H1 (cell line): ENCODE data around the gene TBC1D9B. TPM values are rescaled to one million over a fixed set of nuclear protein-coding genes. Genes with fewer than 3 reads are reported as not detected.

Experiments used
- CTCF ChIA-PET: fragments of 300-600 bp; sonication (Branson Sonifier 250); formaldehyde crosslinking; loops from one replicate; lab custom pipeline; 2021; ENCODE audit not compliant: partially characterized antibody; lab: Charles Lee
- POLR2A ChIA-PET: fragments of 300-600 bp; sonication (Branson Sonifier 250); formaldehyde crosslinking; loops from one replicate; lab custom pipeline; 2021; ENCODE audit warnings: inconsistent platforms; ENCODE audit not compliant: partially characterized antibody; lab: Charles Lee
- DNase-seq, 2 experiments: peaks; one replicate each; pipeline versions ENCODE4 v3.0.0 to v3.0.0-alpha.2; 2010 to 2022; ENCODE audit warnings: low spot score in 2 of 2, low read depth in 1 of 2, mixed read lengths in 1 of 2
- FAIRE-seq: peaks from 2 replicates; lab custom pipeline; 2011; peaks lifted over from hg19 to GRCh38; lab: Jason Lieb, UNC
- H2AFZ ChIP-seq: 2 replicates; pipeline ENCODE4 v1.8.1; 2012; ENCODE audit warnings: low read length, inconsistent platforms
- H2AK5ac ChIP-seq: 2 replicates; pipeline ENCODE4 v1.6.1; 2013; ENCODE audit warnings: low read depth, low read length
- H2BK120ac ChIP-seq: replicated peaks from 2 replicates; pipeline ENCODE3; 2013; ENCODE audit warnings: low read depth, low read length, inconsistent platforms
- H2BK12ac ChIP-seq: 2 replicates; pipeline ENCODE4 v1.6.1; 2013; ENCODE audit warnings: low read depth, low read length
- H2BK15ac ChIP-seq: 2 replicates; pipeline ENCODE4 v1.6.1; 2013; ENCODE audit warnings: low read length
- H2BK20ac ChIP-seq: 2 replicates; pipeline ENCODE4 v1.6.1; 2013; ENCODE audit warnings: low read length
- H2BK5ac ChIP-seq: 2 replicates; pipeline ENCODE4 v1.6.1; 2013; ENCODE audit warnings: low read depth, low read length
- H3K14ac ChIP-seq: 2 replicates; pipeline ENCODE4 v1.6.1; 2013; ENCODE audit warnings: inconsistent platforms; ENCODE audit not compliant: insufficient read length
- H3K18ac ChIP-seq: 2 replicates; pipeline ENCODE4 v1.6.1; 2013; ENCODE audit warnings: low read length; ENCODE audit errors: extremely low read depth
- H3K23ac ChIP-seq: 2 replicates; pipeline ENCODE4 v1.6.1; 2013; ENCODE audit warnings: inconsistent platforms; ENCODE audit not compliant: insufficient read length
- H3K23me2 ChIP-seq: 2 replicates; pipeline ENCODE4 v1.6.1; 2013; ENCODE audit warnings: low read depth, low read length
- H3K27ac ChIP-seq: 2 replicates; pipeline ENCODE4 v1.6.1; 2011; ENCODE audit warnings: low read depth, low read length, inconsistent platforms
- H3K27me3 ChIP-seq, 4 experiments: replicated peaks in 1 of 4; 1 replicate in 1 of 4; 2 replicates in 3 of 4; pipeline versions ENCODE4 v1.6.1 to v1.8.1; 2011 to 2013; ENCODE audit warnings: low read length in 3 of 4, mild to moderate bottlenecking in 3 of 4, inconsistent platforms in 2 of 4, mixed read lengths in 2 of 4, moderate library complexity in 1 of 4; ENCODE audit not compliant: control insufficient read depth in 3 of 4, insufficient read depth in 3 of 4; ENCODE audit errors: extremely low read depth in 1 of 4
- H3K36me3 ChIP-seq, 4 experiments: 2 replicates each; pipeline versions ENCODE4 v1.6.1 to v1.8.1; 2011 to 2013; ENCODE audit warnings: mild to moderate bottlenecking in 4 of 4, low read length in 3 of 4, moderate library complexity in 2 of 4, control low read depth in 1 of 4, inconsistent platforms in 1 of 4; ENCODE audit not compliant: insufficient read depth in 4 of 4, control insufficient read depth in 2 of 4
- H3K4ac ChIP-seq: replicated peaks from 2 replicates; pipeline ENCODE3; 2013; ENCODE audit warnings: low read length, low read depth, mixed read lengths, inconsistent platforms; ENCODE audit not compliant: insufficient read length
- H3K4me1 ChIP-seq, 4 experiments: replicated peaks in 1 of 4; 1 replicate in 1 of 4; 2 replicates in 3 of 4; pipeline versions ENCODE4 v1.6.1 to v1.8.1; 2011 to 2013; ENCODE audit warnings: low read length in 3 of 4, inconsistent platforms in 2 of 4, mixed read lengths in 1 of 4; ENCODE audit not compliant: insufficient read depth in 4 of 4, control insufficient read depth in 3 of 4
- H3K4me2 ChIP-seq, 2 experiments: 2 replicates each; pipeline versions ENCODE4 v1.6.1 to v1.8.1; 2011 to 2013; ENCODE audit warnings: low read depth in 2 of 2, low read length in 2 of 2, control low read depth in 1 of 2, inconsistent platforms in 1 of 2, mild to moderate bottlenecking in 1 of 2; ENCODE audit not compliant: insufficient read depth in 1 of 2
- H3K4me3 ChIP-seq, 4 experiments: fragments of 200-600, 300-600 bp in 1 of 4; sonication (generic), shearing (Covaris generic), sonication (Bioruptor Twin) in 1 of 4; 2 replicates each; pipeline versions ENCODE4 v1.5.1 to v1.8.1; 2011 to 2016; ENCODE audit warnings: low read length in 4 of 4, low read depth in 3 of 4, control low read depth in 2 of 4, inconsistent platforms in 2 of 4, mild to moderate bottlenecking in 2 of 4, mixed read lengths in 1 of 4, moderate library complexity in 1 of 4; ENCODE audit not compliant: insufficient read depth in 2 of 4; ENCODE audit errors: extremely low read depth in 1 of 4
- H3K56ac ChIP-seq: replicated peaks from 2 replicates; pipeline ENCODE3; 2013; ENCODE audit warnings: low read depth, mild to moderate bottlenecking, mixed read lengths, low read length, inconsistent platforms; ENCODE audit not compliant: insufficient read length
- H3K79me1 ChIP-seq: 2 replicates; pipeline ENCODE4 v1.6.1; 2013; ENCODE audit warnings: low read depth, low read length, control low read depth
- H3K79me2 ChIP-seq, 2 experiments: 2 replicates each; pipeline versions ENCODE4 v1.6.1 to v1.8.1; 2012 to 2013; ENCODE audit warnings: low read length in 2 of 2, mild to moderate bottlenecking in 2 of 2, inconsistent platforms in 1 of 2; ENCODE audit not compliant: insufficient read depth in 2 of 2, control insufficient read depth in 1 of 2
- H3K9ac ChIP-seq, 4 experiments: replicated peaks in 1 of 4; 1 replicate in 1 of 4; 2 replicates in 3 of 4; pipeline versions ENCODE4 v1.6.1 to v1.8.1; 2011 to 2013; ENCODE audit warnings: low read depth in 3 of 4, low read length in 3 of 4, control low read depth in 2 of 4, mild to moderate bottlenecking in 2 of 4, moderate library complexity in 2 of 4, inconsistent platforms in 1 of 4; ENCODE audit errors: extremely low read depth in 1 of 4
- H3K9me3 ChIP-seq, 2 experiments: 2 replicates each; pipeline versions ENCODE4 v1.6.1 to v1.8.1; 2012 to 2013; ENCODE audit warnings: mild to moderate bottlenecking in 2 of 2, moderate library complexity in 2 of 2, control low read depth in 1 of 2, inconsistent platforms in 1 of 2, low read depth in 1 of 2, low read length in 1 of 2, mixed read lengths in 1 of 2; ENCODE audit not compliant: insufficient read depth in 2 of 2
- H4K20me1 ChIP-seq, 2 experiments: replicated peaks in 1 of 2; 2 replicates each; pipeline versions ENCODE3 to v1.8.1; 2011 to 2013; ENCODE audit warnings: inconsistent platforms in 2 of 2, low read length in 2 of 2, mild to moderate bottlenecking in 1 of 2; ENCODE audit not compliant: insufficient read depth in 2 of 2, control insufficient read depth in 1 of 2
- H4K5ac ChIP-seq: 2 replicates; pipeline ENCODE4 v1.6.1; 2013; ENCODE audit warnings: low read length, low read depth, mixed read lengths, inconsistent platforms; ENCODE audit not compliant: insufficient read length
- H4K8ac ChIP-seq: 2 replicates; pipeline ENCODE4 v1.8.0; 2013; ENCODE audit warnings: mild to moderate bottlenecking, moderate library complexity, low read length, inconsistent platforms; ENCODE audit not compliant: insufficient read depth; ENCODE audit errors: extremely low read depth
- H4K91ac ChIP-seq: replicated peaks from 2 replicates; pipeline ENCODE3; 2013; ENCODE audit warnings: low read length, mixed read lengths, inconsistent platforms; ENCODE audit not compliant: insufficient read length
- BCL11A ChIP-seq, 2 experiments: IDR thresholded peaks; one replicate each; pipeline ENCODE4 v1.6.1; 2011; ENCODE audit warnings: low read depth in 2 of 2, low read length in 2 of 2, mild to moderate bottlenecking in 2 of 2
- CHD2 ChIP-seq: IDR thresholded peaks from 2 replicates; pipeline ENCODE4 v1.6.1; 2012; ENCODE audit warnings: low read length, improper control_type of control experiment
- CREB1 ChIP-seq: IDR thresholded peaks from 2 replicates; pipeline ENCODE4 v1.6.1; 2012; ENCODE audit warnings: inconsistent platforms
- EP300 ChIP-seq, 2 experiments: IDR thresholded peaks; 1 replicate in 1 of 2; 2 replicates in 1 of 2; pipeline ENCODE4 v1.6.1; 2011 to 2012; ENCODE audit warnings: low read depth in 2 of 2, low read length in 2 of 2, mild to moderate bottlenecking in 2 of 2, borderline replicate concordance in 1 of 2, inconsistent platforms in 1 of 2, moderate library complexity in 1 of 2
- KDM5A ChIP-seq: fragments of 200-600 bp; IDR thresholded peaks from 2 replicates; pipeline ENCODE4 v1.7.1; 2012; ENCODE audit warnings: mild to moderate bottlenecking, low read length, inconsistent platforms, mixed read lengths
- PHF8 ChIP-seq: fragments of 200-600 bp; sonication (generic); conservative IDR thresholded peaks from 2 replicates; pipeline ENCODE4 v1.7.1; 2012; ENCODE audit warnings: low read depth, mild to moderate bottlenecking, inconsistent platforms, low read length, moderate library complexity
- POU5F1 ChIP-seq: IDR thresholded peaks from 2 replicates; pipeline ENCODE4 v1.6.1; 2011; ENCODE audit warnings: low read depth, mild to moderate bottlenecking, low read length, moderate library complexity
- RNF2 ChIP-seq: fragments of 200-900, 300-1000 bp; sonication (generic); IDR thresholded peaks from 2 replicates; pipeline ENCODE4 v1.7.1; 2016; ENCODE audit warnings: borderline replicate concordance, low read depth, mild to moderate bottlenecking, antibody characterized with exemption, low read length; ENCODE audit not compliant: poor library complexity, severe bottlenecking; ENCODE audit errors: missing control alignments
- SUZ12 ChIP-seq: fragments of 200-600 bp; sonication (generic); IDR thresholded peaks from 2 replicates; pipeline ENCODE4 v1.6.1; 2012; ENCODE audit warnings: mild to moderate bottlenecking, inconsistent platforms, low read length, moderate library complexity, mixed read lengths
- TAF1 ChIP-seq: IDR thresholded peaks from 2 replicates; pipeline ENCODE4 v1.6.1; 2011; ENCODE audit warnings: mild to moderate bottlenecking, low read depth, low read length
- WGBS, 2 experiments: shearing (Covaris generic) in 1 of 2; methylation state at CpG; one replicate each; pipeline versions ENCODE4 v1.1.6 to v1.1.7; 2013 to 2015; ENCODE audit warnings: low lambda C conversion rate in 2 of 2, mixed read lengths in 2 of 2, inconsistent platforms in 1 of 2, low coverage in 1 of 2, missing lambda C conversion rate in 1 of 2; ENCODE audit not compliant: insufficient replicate concordance in 2 of 2, insufficient coverage in 1 of 2, insufficient read length in 1 of 2; ENCODE audit errors: extremely low coverage in 1 of 2, missing lambda C conversion rate in 1 of 2; 5-methylcytosine and 5-hydroxymethylcytosine counted together
- polyA plus RNA-seq, 7 experiments: library from polyadenylated mRNA; depleted of rRNA in 3 of 7; stranded (reverse) in 5 of 7; unstranded in 2 of 7; fragments of >200 nt in 5 of 7; fragments of 200-250 nt in 2 of 7; gene quantifications; 1 replicate in 5 of 7; 2 replicates in 1 of 7; 4 replicates in 1 of 7; pipeline versions ENCODE4 v1.2.1 to v1.2.3, GENCODE V29; 2011 to 2013; ENCODE audit warnings: missing spikeins in 2 of 7, mixed read lengths in 2 of 7
- total RNA-seq: library from RNA; stranded (reverse); fragmentation: NEBNext Ultra II Directional; extraction: Animal tissue kit (Norgen Biotek cat#: 25700); gene quantifications from 2 replicates; pipeline ENCODE4 v1.2.1, GENCODE V29; 2021
- TF ChIP-seq, protein P1 (sequence below): IDR thresholded peaks from 2 replicates; pipeline ENCODE4 v1.6.1; 2011; ENCODE audit warnings: low read length, improper control_type of control experiment

The TBC1D9B gene
- total and polyA plus RNA-seq, 2 of the 8 experiments (the other 6 are each of a cell fraction or from before 2014, with no cell fraction given) = 33.6 to 57.1 TPM

GRCh38 chr5:179868541-179868940 is 39.2 kb downstream of the TBC1D9B start:
- Histone ChIP-seq H3K27me3 (no peaks in the 10 kb centered on the region), H4K20me1 (peaks cover 0 to 3% of the 10 kb centered on the region in 2 experiments), H3K23me2 (no peaks in the 10 kb centered on the region), H2BK5ac (no peak overlapping the region), H3K9me3 (no peaks in the 10 kb centered on the region), H4K5ac (no peak overlapping the region), H2AFZ (no peak overlapping the region), H4K8ac (no peak overlapping the region), H3K4me1 (no peaks in the 10 kb centered on the region; a peak in 1 of 7 replicates), H3K23ac (no peak overlapping the region), H3K56ac (no peak overlapping the region), H3K14ac (no peak overlapping the region), H3K4me2 (no peak overlapping the region), H2BK15ac (no peak overlapping the region), H3K4ac (no peak overlapping the region), H3K36me3 (peaks cover 3 to 14% (median 6%) of the 10 kb centered on the region in 4 experiments; a peak in 6 of 8 replicates), H2BK20ac (no peak overlapping the region), H2BK120ac (no peak overlapping the region), H3K18ac (no peak overlapping the region), H3K9ac (no peak overlapping the region), H4K91ac (no peak overlapping the region), H2AK5ac (no peak overlapping the region), H3K27ac (no peak overlapping the region), H3K79me2 (no peaks in the 10 kb centered on the region), H3K4me3 (no peak overlapping the region), H3K79me1 (no peaks in the 10 kb centered on the region), H2BK12ac (no peak overlapping the region)
- ChIA-PET POLR2A (interaction anchor here (1.5 kb wide), 1 partner anchor 36 kb away, joined by 6 read pairs; no protein-coding TSS in a partner anchor), CTCF (interaction anchor here (0.7 to 8.0 kb wide), 11 partner anchors 12 to 56 kb away, joined by 3 to 67 read pairs (median 4); partner anchors contain the start of genes MRNIP and TBC1D9B)
- no peak for FAIRE-seq
- no peak for DNase-seq
- 97% methylated on average over 14 of the region's 14 CpGs; no CpG with 5 or more reads in 1 of the 2 experiments for WGBS, 2 experiments
- TF ChIP-seq, protein P1, sequence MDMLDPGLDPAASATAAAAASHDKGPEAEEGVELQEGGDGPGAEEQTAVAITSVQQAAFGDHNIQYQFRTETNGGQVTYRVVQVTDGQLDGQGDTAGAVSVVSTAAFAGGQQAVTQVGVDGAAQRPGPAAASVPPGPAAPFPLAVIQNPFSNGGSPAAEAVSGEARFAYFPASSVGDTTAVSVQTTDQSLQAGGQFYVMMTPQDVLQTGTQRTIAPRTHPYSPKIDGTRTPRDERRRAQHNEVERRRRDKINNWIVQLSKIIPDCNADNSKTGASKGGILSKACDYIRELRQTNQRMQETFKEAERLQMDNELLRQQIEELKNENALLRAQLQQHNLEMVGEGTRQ = no peak
- TF ChIP-seq BCL11A (IDR thresholded peaks at IDR 0.05; ENCODE audit: low read depth in 2 of 2, low read length in 2 of 2) (no peak), EP300 (IDR thresholded peaks at IDR 0.05; ENCODE audit: borderline replicate concordance in 1 of 2, low read depth in 2 of 2, low read length in 2 of 2) (no peak), SUZ12 (no peak), KDM5A (no peak), TAF1 (no peak), PHF8 (no peak), POU5F1 (no peak), CHD2 (no peak), CREB1 (no peak), RNF2 (no peak)
